ENCODE results near the gene CACNA1A.

The CACNA1A gene

GRCh38 chr19:13493516-13494310, 12.6 kb downstream of the CACNA1A start:
- no peak for DNase-seq

GRCh38 chr19:13492128-13492527, 14.2 kb downstream of the CACNA1A start:
- DNase-seq = no peak

DNA sequence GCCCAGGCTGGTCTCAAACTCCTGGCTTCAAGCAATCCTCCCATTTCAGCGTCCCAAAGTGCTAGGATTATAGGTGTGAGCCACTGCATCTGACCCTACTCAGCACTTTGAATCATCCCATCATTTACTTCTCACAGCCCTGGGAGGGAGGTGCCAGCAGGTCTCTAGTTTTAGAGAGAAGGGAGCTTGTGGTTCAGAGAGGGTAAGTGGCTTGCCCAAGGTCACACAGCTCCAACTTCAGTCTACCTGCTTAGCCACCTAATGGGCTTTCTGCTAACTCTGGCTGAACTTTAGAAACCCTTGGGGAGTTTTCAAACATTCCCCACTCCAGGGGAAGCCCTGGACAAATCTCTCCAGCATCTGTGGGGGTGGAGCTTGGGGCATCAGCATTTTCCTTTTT, 18.3 kb downstream of the CACNA1A start:
- no peak for DNase-seq

DNA sequence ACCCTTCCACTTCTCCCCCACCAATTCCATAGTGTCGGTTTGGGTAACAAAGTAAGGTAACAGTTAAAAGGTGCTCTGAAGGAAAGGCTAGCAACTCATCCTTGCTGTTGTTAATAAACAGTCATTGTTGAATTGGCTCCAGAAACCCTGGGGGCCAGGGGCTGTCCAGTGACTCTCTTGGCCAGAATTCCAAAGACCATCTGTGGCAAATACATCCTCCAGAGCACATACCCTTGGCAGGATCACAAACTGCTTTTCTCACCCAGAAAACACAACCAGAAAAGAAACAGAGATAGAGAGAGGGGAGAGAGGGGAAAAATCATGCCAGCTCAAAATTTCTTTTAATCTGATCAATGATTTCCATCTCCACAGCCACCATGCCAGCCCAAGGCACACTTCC, 22.1 kb downstream of the CACNA1A start:
- no peak for DNase-seq

GRCh38 chr19:13483215-13483614, 23.1 kb downstream of the CACNA1A start:
- DNase-seq = no peak

DNA sequence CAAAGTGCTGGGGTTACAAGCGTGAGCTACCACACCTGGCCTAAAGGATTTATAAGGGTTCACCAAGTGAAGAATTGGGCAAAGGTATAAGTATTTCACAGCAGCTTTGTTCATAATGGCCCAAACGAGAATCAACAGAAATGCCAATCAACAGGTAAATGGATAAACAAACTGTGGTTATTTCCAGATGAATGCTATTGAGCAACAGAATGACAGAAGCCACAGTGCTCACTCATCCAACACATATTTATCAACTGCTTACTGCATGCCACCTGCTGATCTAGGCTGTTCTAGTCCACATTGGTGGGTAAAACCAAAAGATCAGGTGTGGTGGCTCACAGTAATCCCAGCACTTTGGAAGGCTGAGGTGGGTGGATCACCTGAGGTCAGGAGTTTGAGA, 27.7 kb downstream of the CACNA1A start:
- DNase-seq = no peak

DNA sequence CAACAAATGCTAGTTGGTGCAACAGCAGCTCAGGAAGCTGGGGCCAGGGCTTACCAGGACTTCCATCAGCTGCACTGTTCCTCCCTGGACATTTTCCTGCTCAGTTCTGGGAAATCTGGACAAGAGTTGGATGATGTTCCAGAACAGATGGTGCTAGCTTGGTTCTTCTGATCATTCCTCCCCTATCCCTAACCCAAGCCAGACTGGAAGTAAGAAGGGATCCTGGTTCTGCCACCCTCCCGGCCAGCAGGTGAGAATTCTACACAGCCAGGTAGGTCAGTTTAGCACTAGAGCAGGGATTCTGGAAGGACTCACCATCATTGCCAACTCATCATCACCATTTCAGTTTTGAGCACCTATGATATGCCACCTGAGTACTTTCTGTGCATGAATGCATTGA, 30.2 kb downstream of the CACNA1A start:
- DNase-seq = no peak

GRCh38 chr19:13475044-13475443, 31.2 kb downstream of the CACNA1A start:
- DNase-seq = no peak

- no peak for DNase-seq
These were observed 39.6 kb downstream of the CACNA1A start for GRCh38 chr19:13466697-13467096.

- peak in 1 of 56 donors; percentile 10 for DNase-seq
These were observed 43.0 kb downstream of the CACNA1A start for GRCh38 chr19:13463296-13463695.

GRCh38 chr19:13461536-13461935, 44.7 kb downstream of the CACNA1A start:
- DNase-seq = peak in 14 of 56 donors; percentile 2 to 56 (median 9)

DNA sequence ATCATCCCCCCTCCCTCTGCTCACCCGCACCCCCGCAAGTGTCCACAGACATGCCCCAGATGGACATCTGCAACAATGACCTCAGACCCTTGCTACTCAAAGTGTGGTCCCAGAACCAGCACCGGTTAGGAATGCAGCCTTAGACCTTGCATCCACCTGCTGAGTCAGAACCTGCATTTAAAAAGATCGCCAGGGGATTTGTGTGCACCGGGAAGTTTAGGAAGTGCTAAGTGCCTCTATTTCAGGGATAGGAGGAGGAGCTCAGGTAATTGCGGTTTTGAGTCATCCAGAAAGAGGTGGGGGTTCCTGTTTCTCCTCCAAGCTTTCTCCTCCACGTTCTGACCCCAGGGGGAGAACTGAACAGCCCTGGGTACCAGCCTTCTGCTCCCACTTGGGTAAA, 46.2 kb downstream of the CACNA1A start:
- DNase-seq = no peak

DNA sequence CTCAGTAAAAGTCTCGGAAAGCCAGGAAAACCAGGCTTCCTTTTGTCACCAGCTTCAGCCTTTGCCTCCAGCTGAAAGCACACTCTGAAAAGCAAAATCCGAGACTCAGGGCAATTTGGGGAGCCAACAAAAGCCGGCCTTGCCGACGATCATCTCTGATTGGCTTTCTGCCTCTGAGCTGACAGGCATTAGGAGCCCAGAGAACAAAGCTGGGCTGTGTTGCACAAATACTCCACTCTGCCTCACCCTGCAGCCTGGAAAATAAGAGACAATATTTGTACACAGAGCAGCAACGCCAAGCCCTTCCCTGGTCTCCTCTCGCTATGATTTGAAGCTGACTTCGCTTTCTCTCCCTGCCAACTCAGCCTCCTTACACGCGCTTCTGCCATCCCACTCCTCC, 46.9 kb downstream of the CACNA1A start:
- DNase-seq = peak in 53 of 56 donors; percentile 6 to 77 (median 36)

GRCh38 chr19:13451434-13451995, 54.8 kb downstream of the CACNA1A start:
- DNase-seq = no peak

DNA sequence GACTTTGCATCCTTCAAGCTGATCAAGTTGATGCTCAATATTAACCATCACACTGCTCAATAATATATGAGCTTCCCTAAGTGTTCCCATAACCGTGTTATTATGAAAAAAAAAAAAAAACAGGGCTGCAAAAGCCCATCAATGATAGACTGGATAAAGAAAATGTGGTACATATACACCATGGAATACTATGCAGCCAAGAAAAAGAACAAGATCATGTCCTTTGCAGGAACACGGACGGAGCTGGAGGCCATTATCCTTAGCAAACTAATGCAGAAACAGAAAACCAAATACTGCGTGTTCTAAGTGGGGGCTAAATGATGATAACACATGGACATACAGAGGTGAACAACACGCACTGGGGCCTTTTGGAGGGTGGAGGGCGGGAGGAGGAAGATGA, 58.3 kb downstream of the CACNA1A start:
- no peak for DNase-seq

- DNase-seq = peak in 3 of 56 donors; percentile 2 to 10 (median 9)
These were observed 64.3 kb downstream of the CACNA1A start for GRCh38 chr19:13441810-13442512.

DNA sequence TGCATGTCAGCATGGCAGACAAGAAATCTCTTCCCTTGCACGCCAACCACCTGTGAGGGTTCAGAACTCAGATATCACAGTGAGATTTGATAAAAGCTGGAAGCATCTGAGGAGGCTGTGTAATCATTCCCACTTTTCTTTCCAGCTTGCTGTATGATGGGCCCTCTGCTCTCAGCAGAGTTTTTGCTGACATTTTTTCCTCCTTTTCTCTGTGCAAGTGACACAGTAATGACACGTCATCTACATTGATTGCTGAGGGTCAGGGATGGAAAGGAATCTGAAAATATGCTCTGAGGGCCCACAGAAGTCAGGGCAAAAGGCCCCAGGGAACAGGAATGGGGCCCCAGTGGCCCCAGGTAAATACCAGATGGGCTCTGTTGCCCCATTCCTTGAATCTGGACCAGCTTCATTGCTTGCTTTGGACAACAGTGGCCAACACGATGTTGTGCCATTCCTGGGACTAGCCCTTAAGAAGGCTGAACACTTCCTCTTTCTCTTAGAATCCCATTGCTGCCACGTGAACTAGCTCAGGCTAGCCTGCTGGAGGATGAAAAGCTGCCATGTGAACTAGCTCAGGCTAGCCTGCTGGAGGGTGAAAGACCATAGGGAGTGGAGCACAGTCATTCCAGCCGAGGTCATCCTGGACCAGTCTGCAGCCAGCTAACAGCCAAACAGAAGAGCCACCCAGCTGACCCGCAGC, 68.2 kb downstream of the CACNA1A start:
- no peak for DNase-seq

DNA sequence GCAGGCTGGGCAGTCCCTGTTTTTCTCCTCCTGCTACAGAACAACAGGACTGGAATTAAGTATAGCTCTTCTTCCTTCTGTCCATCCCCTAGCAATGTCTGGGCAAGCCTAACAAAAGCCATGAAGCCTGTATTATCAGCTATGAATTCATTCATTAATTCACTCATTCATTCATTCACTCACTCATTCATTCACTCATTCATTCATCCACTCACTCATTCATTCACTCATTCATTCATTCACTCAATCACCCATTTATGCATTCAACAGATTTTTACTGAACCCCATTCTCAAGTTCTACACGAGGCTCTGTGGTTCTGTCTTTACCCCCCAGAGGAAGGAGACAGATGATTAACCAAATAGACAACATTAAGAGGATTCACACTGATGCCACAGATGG, 69.9 kb downstream of the CACNA1A start:
- DNase-seq = no peak

DNA sequence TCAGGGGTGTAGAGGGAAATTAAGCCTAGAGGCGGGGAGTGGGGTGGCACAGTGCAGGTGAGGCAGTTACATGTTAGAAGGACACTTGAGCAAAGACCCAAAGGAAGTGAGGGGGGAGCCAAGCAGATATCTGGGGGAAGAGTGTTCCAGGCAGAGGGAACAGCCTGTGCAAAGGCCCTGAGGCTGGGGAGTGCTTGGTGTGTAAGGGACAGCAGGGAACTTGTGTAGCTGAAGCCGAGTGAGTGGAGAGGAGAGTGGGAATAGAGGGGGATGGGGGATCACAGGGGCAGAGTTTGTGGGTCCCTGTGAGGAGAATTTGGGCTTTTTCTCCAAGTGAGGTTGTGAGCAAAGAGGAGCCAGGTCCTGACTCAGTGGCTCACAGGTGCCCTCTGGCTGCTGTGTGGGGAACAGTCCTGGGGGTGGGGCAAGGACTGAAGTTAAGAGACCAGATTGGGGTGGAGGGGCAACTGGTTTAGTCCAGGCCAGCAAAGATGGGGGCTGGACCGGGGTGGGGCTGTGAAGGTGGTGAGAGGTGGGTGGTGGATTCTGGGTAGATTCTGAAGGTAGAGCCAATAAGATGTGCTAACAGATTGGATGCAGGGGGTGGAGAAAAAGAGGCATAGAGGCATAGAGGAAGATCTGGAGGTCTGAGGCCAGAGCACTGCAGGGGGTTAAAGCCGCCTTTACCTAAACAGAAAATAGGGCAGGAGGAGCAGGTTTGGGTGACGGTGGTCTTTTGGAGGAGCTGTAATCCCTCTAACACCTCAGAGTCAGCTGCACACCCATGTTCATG, 75.3 kb downstream of the CACNA1A start:
- peak in 15 of 56 donors; percentile 4 to 35 (median 10) for DNase-seq

- DNase-seq = no peak
These were observed 76.7 kb downstream of the CACNA1A start for GRCh38 chr19:13429563-13429962.

GRCh38 chr19:13428352-13428751, 77.9 kb downstream of the CACNA1A start:
- peak in 5 of 56 donors; percentile 1 to 10 (median 2) for DNase-seq
